HG03378 (cell line): ENCODE results near the gene LTA4H.

Experiments used
- ATAC-seq: cut with Tn5 transposase; IDR thresholded peaks from one replicate; pipeline ENCODE4 v1.9.1; 2021; ENCODE audit warnings: mild to moderate bottlenecking, moderate library complexity; ENCODE audit not compliant: unreplicated experiment

Gene LTA4H

GRCh38 chr12:96036765-96037455, 1.5 kb upstream of the LTA4H start:
- ATAC-seq: no peak

- ATAC-seq: peak; percentile 1
Measured at GRCh38 chr12:96034621-96035282, 635 bp downstream of the LTA4H start.

- no peak for ATAC-seq
Measured at GRCh38 chr12:96033549-96034389, 1.6 kb downstream of the LTA4H start.

GRCh38 chr12:96029826-96030225, 5.6 kb downstream of the LTA4H start:
- no peak for ATAC-seq

GRCh38 chr12:96028538-96028937, 6.8 kb downstream of the LTA4H start:
- ATAC-seq: no peak

- ATAC-seq: no peak
Measured at GRCh38 chr12:96026331-96026730, 9.1 kb downstream of the LTA4H start.

- no peak for ATAC-seq
Measured at GRCh38 chr12:96025518-96025917, 9.9 kb downstream of the LTA4H start.

- peak; percentile 98 for ATAC-seq
Measured at GRCh38 chr12:96020314-96021003, 14.9 kb downstream of the LTA4H start.

GRCh38 chr12:96015672-96016071, 19.7 kb downstream of the LTA4H start:
- ATAC-seq: no peak

GRCh38 chr12:96014943-96015599, 20.3 kb downstream of the LTA4H start:
- no peak for ATAC-seq

- no peak for ATAC-seq
Measured at GRCh38 chr12:96007729-96008128, 27.7 kb downstream of the LTA4H start.

- ATAC-seq: no peak
Measured at GRCh38 chr12:96006727-96007126, 28.7 kb downstream of the LTA4H start.

- ATAC-seq: no peak
Measured at GRCh38 chr12:96000858-96001257, 34.5 kb downstream of the LTA4H start.

GRCh38 chr12:95999484-95999883, 35.9 kb downstream of the LTA4H start:
- no peak for ATAC-seq

GRCh38 chr12:95998611-95999286, 36.6 kb downstream of the LTA4H start:
- ATAC-seq: peak; percentile 95

- no peak for ATAC-seq
Measured at GRCh38 chr12:95997911-95998510, 37.4 kb downstream of the LTA4H start.

GRCh38 chr12:95997276-95997675, 38.1 kb downstream of the LTA4H start:
- ATAC-seq: no peak

GRCh38 chr12:95996034-95996658, 39.2 kb downstream of the LTA4H start, which contains the start of gene HAL:
Gene HAL (minus strand): TSS chr12:95996344. CDS start chr12:95995910, 434 bp downstream.
- ATAC-seq: no peak
